Caco-2 (cell line): ENCODE measurements around the gene PRAC2. TPM values are rescaled to one million over a fixed set of nuclear protein-coding genes. Genes with fewer than 3 reads are reported as not detected.

ENCODE experiments used
- BruUV-seq: library from RNA; stranded (reverse); fragments of 400-500 nt; replicated peaks from 2 replicates; lab custom pipeline; 2021; lab: Mats Ljungman, UMichigan
- CTCF ChIA-PET: fragments of 300-600 bp; sonication (Branson Sonifier 250); formaldehyde crosslinking; loops from one replicate; lab custom pipeline; 2022; ENCODE audit warnings: antibody characterized with exemption; lab: Charles Lee
- POLR2A ChIA-PET: fragments of 300-600 bp; sonication (Branson Sonifier 250); formaldehyde crosslinking; loops from one replicate; lab custom pipeline; 2022; ENCODE audit warnings: antibody characterized with exemption; lab: Charles Lee
- DNase-seq, 2 experiments: peaks; one replicate each; pipeline versions ENCODE4 v3.0.0 to v3.0.0-alpha.2; 2020 to 2022
- H3K27me3 ChIP-seq: replicated peaks from 2 replicates; pipeline ENCODE4 v1.6.0; 2011; ENCODE audit warnings: low read length; ENCODE audit not compliant: control insufficient read depth, insufficient read depth
- H3K36me3 ChIP-seq: 2 replicates; pipeline ENCODE4 v1.5.1; 2011; ENCODE audit warnings: low read length; ENCODE audit not compliant: control insufficient read depth, insufficient read depth
- H3K4me1 ChIP-seq: fragments of 250-450 bp; sonication (Bioruptor Pico); 2 replicates; pipeline ENCODE4 v1.5.1; 2020; ENCODE audit warnings: mild to moderate bottlenecking
- H3K4me3 ChIP-seq: 2 replicates; pipeline ENCODE4 v1.5.1; 2011; ENCODE audit warnings: low read depth, mild to moderate bottlenecking, control low read depth, low read length
- H3K9me3 ChIP-seq: fragments of 250-450 bp; sonication (Bioruptor Pico); 2 replicates; pipeline ENCODE4 v1.5.1; 2020; ENCODE audit warnings: mild to moderate bottlenecking, moderate library complexity
- H3K27ac Mint-ChIP-seq: one replicate; pipeline ENCODE4 v1.8.0; 2022; ENCODE audit warnings: mixed read lengths; ENCODE audit not compliant: unreplicated experiment
- H3K27me3 Mint-ChIP-seq: one replicate; pipeline ENCODE4 v1.8.0; 2022; ENCODE audit warnings: mixed read lengths; ENCODE audit not compliant: insufficient read depth, unreplicated experiment
- H3K36me3 Mint-ChIP-seq: one replicate; pipeline ENCODE4 v1.8.0; 2022; ENCODE audit warnings: mild to moderate bottlenecking, mixed read lengths; ENCODE audit not compliant: insufficient read depth, unreplicated experiment
- H3K4me1 Mint-ChIP-seq: one replicate; pipeline ENCODE4 v1.8.0; 2022; ENCODE audit warnings: low read depth, mixed read lengths; ENCODE audit not compliant: unreplicated experiment
- H3K4me3 Mint-ChIP-seq: one replicate; pipeline ENCODE4 v1.8.0; 2022; ENCODE audit warnings: mild to moderate bottlenecking, moderate library complexity, mixed read lengths; ENCODE audit not compliant: unreplicated experiment
- H3K9me3 Mint-ChIP-seq: one replicate; pipeline ENCODE4 v1.8.0; 2022; ENCODE audit warnings: mixed read lengths; ENCODE audit not compliant: unreplicated experiment
- intact Hi-C: fragments of 100-400 bp; cut with micrococcal nuclease; formaldehyde crosslinking; loops from one replicate; pipeline ENCODE4 v1.10.0; 2022; ENCODE audit not compliant: unreplicated experiment
- total RNA-seq: library from RNA; stranded (reverse); gene quantifications from 2 replicates; pipeline ENCODE4 v1.2.3, GENCODE V29; 2022
- TF ChIP-seq, protein P1 (sequence below), 2 experiments: fragments of 200-600 bp in 1 of 2; IDR thresholded peaks; 1 replicate in 1 of 2; 2 replicates in 1 of 2; pipeline versions ENCODE4 v1.5.1 to v1.8.0; 2011 to 2022; ENCODE audit warnings: antibody characterized with exemption in 1 of 2, control low read depth in 1 of 2, inconsistent platforms in 1 of 2, low read depth in 1 of 2, low read length in 1 of 2, mild to moderate bottlenecking in 1 of 2, moderate library complexity in 1 of 2; ENCODE audit not compliant: insufficient read depth in 1 of 2, severe bottlenecking in 1 of 2, unreplicated experiment in 1 of 2

PRAC2 gene
- total RNA-seq, 1 experiment from 2014 or later, result not detected

DNA sequence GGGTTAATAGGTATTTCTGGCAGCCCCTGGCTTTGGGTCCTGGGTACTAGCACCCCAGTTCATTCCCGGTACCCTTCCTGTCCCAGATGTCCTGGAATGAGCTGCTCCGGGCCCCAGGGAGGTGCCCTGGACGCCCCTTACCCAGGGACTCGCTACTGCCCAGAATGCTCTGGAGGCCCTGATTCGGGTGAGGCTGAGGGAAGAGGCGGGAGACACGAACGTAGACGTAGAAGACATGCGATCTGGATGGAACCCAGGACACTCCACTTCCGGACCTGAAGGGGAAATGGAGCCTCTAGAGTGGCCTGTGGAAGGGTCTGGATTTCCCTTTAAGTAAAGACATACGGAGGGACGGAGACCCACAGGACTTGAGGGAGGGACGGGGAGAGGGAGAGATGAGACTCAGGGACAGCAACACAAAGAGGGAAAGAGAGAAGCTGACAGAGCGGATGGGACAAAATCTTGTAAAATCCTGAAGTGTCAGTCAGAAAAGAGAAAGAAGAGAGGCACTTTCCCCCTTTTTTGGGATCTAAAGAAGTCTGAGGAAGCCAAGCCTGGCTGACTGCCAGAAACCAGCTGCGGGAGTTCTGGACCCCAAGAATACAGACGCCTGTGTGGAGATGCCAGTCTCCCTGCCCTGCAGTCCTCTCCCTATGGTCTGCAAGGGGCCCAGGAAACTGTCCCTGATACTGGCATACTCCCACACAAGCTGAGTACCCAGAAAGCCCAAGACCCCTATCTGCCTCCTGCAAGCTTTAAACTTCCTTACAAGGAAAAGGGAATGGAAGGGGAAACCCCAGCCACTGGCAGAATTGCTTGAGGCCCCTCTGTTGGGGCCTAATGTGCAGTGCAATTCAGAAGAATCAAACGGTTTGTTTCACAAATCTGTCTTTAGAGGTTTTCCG is 6.6 kb downstream of the PRAC2 start:
- intact Hi-C loops, result no loop called here
- H3K9me3 Mint-ChIP-seq, result no peaks in the 10 kb centered on the region

DNA sequence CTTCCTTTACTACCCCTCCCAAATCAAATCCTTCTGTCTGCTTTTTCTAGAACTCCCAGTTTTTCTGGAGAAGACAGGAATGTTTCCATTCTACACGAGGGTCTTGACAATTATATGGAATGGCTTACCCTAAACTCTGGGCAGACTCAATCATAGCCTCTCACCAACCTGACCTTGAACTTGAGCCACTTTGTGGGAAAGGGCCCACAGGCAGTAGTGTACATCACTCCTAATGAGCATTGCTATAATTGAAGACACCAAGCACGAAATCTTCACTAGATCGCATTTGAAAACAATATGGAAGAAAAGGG is 7.2 kb downstream of the PRAC2 start:
- H3K9me3 Mint-ChIP-seq, result no peaks in the 10 kb centered on the region
- H3K4me1 Mint-ChIP-seq, result peaks cover 6% of the 10 kb centered on the region
- CTCF ChIA-PET, result interaction anchor here (0.6 to 3.6 kb wide), 3 partner anchors 34 to 149 kb away, joined by 3 to 37 read pairs (median 3); no protein-coding TSS in a partner anchor
- H3K4me3 Mint-ChIP-seq, result peak overlapping the region; percentile 83
- H3K9me3 ChIP-seq, result no peaks in the 10 kb centered on the region
- H3K27ac Mint-ChIP-seq, result no peak overlapping the region
- no TSS peak for BruUV-seq
- H3K4me3 ChIP-seq, result no peak overlapping the region
- no peaks in the 10 kb centered on the region; the same call in 1 of the 2 replicates for H3K27me3 ChIP-seq
- intact Hi-C loops, result no loop called here
- H3K36me3 ChIP-seq, result no peaks in the 10 kb centered on the region
- no peak for DNase-seq
- POLR2A ChIA-PET, result no interaction called here
- peaks cover 4% of the 10 kb centered on the region for H3K36me3 Mint-ChIP-seq
- peaks cover 27% of the 10 kb centered on the region for H3K4me1 ChIP-seq
- H3K27me3 Mint-ChIP-seq, result peaks cover 5% of the 10 kb centered on the region
- TF ChIP-seq, protein P1, sequence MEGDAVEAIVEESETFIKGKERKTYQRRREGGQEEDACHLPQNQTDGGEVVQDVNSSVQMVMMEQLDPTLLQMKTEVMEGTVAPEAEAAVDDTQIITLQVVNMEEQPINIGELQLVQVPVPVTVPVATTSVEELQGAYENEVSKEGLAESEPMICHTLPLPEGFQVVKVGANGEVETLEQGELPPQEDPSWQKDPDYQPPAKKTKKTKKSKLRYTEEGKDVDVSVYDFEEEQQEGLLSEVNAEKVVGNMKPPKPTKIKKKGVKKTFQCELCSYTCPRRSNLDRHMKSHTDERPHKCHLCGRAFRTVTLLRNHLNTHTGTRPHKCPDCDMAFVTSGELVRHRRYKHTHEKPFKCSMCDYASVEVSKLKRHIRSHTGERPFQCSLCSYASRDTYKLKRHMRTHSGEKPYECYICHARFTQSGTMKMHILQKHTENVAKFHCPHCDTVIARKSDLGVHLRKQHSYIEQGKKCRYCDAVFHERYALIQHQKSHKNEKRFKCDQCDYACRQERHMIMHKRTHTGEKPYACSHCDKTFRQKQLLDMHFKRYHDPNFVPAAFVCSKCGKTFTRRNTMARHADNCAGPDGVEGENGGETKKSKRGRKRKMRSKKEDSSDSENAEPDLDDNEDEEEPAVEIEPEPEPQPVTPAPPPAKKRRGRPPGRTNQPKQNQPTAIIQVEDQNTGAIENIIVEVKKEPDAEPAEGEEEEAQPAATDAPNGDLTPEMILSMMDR (IDR thresholded peaks at IDR 0.05; ENCODE audit: insufficient read depth in 1 of 2, low read depth in 1 of 2, low read length in 1 of 2, severe bottlenecking in 1 of 2, unreplicated experiment in 1 of 2), result no peak

More for the DNA sequence above, 6.6 kb downstream of the PRAC2 start:
- TSS peak; percentile 59 for BruUV-seq
- DNase-seq, result no peak
- H3K9me3 ChIP-seq, result no peaks in the 10 kb centered on the region
- ChIA-PET POLR2A (interaction anchor here (0.6 to 1.5 kb wide), 2 partner anchors 12 to 15 kb away, joined by 3 to 4 read pairs; no protein-coding TSS in a partner anchor), CTCF (interaction anchor here (0.6 to 7.4 kb wide), 10 partner anchors 8 to 159 kb away, joined by 3 to 163 read pairs (median 6); no protein-coding TSS in a partner anchor)
- Mint-ChIP-seq H3K36me3 (peaks cover 4% of the 10 kb centered on the region), H3K4me3 (peak overlapping the region; percentile 83), H3K27ac (no peak overlapping the region), H3K4me1 (peaks cover 6% of the 10 kb centered on the region), H3K27me3 (peaks cover 5% of the 10 kb centered on the region)
- TF ChIP-seq, protein P1 (IDR thresholded peaks at IDR 0.05; ENCODE audit: insufficient read depth in 1 of 2, low read depth in 1 of 2, low read length in 1 of 2, severe bottlenecking in 1 of 2, unreplicated experiment in 1 of 2), result no peak
- H3K27me3 ChIP-seq, result no peaks in the 10 kb centered on the region
- no peaks in the 10 kb centered on the region for H3K36me3 ChIP-seq
- H3K4me1 ChIP-seq, result peaks cover 27% of the 10 kb centered on the region
- peak overlapping the region; percentile 44 for H3K4me3 ChIP-seq

DNA sequence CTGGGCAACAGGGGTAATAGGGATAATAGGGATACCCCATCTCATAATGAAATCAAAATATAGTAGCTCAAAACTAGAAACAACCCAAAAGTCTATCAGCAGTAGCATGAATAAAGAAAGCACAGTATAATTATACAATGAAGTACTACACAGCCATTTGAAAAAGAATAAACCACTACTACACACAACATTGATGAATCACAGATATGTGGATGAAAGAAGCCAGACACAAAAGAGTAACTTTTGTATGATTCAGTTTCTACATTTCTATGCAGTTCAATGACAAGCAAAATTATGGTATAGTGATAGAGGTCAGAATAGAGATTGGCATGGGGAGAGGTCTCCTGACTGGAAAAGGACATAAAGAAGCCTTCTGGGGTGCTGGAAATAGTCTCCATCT is 8.4 kb downstream of the PRAC2 start:
- TF ChIP-seq, protein P1 (IDR thresholded peaks at IDR 0.05; ENCODE audit: insufficient read depth in 1 of 2, low read depth in 1 of 2, low read length in 1 of 2, severe bottlenecking in 1 of 2, unreplicated experiment in 1 of 2), result no peak
- Mint-ChIP-seq H3K27me3 (peaks cover 5% of the 10 kb centered on the region), H3K4me1 (peaks cover 6% of the 10 kb centered on the region), H3K9me3 (no peaks in the 10 kb centered on the region), H3K27ac (no peak overlapping the region), H3K4me3 (no peak overlapping the region), H3K36me3 (peaks cover 4% of the 10 kb centered on the region)
- no TSS peak for BruUV-seq
- H3K4me1 ChIP-seq, result peaks cover 18% of the 10 kb centered on the region
- intact Hi-C loops, result no loop called here
- no peak for DNase-seq
- POLR2A ChIA-PET, result no interaction called here
- no peaks in the 10 kb centered on the region; the same call in 1 of the 2 replicates for H3K27me3 ChIP-seq
- H3K4me3 ChIP-seq, result no peak overlapping the region
- CTCF ChIA-PET, result interaction anchor here (0.6 to 1.3 kb wide), 3 partner anchors 60 to 148 kb away, joined by 3 to 6 read pairs (median 5); partner anchors contain the start of gene HOXB8
- H3K36me3 ChIP-seq, result no peaks in the 10 kb centered on the region
- no peaks in the 10 kb centered on the region for H3K9me3 ChIP-seq
